GM15510 (cell line): ENCODE results near the gene CPN2.

ENCODE experiments used
- POLR2A ChIP-seq: IDR thresholded peaks from 3 replicates; pipeline ENCODE4 v1.6.1; 2011; ENCODE audit warnings: borderline replicate concordance; ENCODE audit not compliant: insufficient read length; ENCODE audit errors: extremely low read depth

CPN2 gene

GRCh38 chr3:194368918-194369317 lies 17.8 kb upstream of the CPN2 start:
- no peak for TF ChIP-seq POLR2A

GRCh38 chr3:194367992-194368841 lies 17.1 kb upstream of the CPN2 start:
- TF ChIP-seq POLR2A: no peak

DNA sequence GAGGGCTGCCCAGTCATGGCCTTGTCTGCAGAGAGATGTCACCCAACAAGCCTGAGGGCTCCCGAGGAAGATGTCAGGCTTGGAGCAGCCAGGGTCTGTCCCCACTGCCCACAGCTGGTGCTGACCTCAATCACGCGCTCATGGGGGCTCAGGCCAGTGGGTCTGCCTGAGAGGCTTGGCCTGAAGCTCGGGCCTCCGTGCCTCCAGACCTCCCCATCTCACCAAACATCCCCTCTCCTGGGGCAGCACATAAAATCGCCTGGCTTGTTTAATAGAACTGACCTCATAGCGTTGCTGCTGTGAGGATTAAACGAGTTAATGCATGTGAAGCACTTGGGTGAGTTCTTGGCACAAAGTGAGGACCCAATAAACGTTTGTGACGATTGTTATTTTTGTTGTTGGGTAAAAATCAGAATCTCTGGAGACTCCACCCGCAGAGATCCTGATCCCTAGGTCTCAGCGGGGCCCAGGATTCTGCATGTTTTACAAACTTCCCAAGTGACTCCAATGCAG lies 14.9 kb upstream of the CPN2 start:
- no peak for TF ChIP-seq POLR2A

DNA sequence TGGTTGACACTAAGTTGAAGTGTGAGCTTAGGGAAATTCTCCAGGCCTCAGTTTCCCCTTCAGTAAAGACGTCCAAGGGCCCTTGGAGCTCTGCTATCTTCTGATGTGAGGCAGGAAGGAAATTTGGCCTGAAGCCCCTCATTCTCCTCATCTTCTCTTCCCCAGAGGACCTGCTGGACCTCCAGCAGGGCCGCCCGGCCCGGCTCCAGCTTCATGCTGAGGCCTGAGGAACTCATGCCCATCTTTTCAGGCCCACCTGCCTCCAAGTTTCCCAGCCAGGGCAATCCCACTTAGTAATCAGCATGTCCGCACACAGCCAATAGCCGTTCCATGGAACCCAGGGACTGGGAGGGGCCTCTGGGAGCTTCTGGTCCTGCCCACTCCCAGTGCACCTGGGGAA lies 14.4 kb upstream of the CPN2 start:
- no peak for TF ChIP-seq POLR2A

- no peak for TF ChIP-seq POLR2A
These were observed 13.7 kb upstream of the CPN2 start for GRCh38 chr3:194364652-194365434.

DNA sequence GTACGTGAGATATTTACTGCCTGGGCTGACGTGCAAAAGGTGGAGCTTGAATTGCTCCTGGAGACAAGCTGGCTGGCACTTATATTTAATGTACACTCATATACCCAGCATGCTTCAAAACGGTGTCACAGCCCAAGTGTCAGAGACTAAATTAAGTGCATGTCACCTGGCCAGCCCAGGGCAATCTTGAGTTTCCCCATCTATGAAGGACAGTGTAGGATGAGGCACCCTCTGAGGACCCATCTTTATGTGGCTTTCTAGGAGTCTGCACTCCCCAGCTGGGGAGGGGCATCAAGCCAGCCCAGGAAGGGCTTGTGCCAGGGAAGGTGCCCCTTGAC lies 13.2 kb upstream of the CPN2 start:
- TF ChIP-seq POLR2A: no peak

GRCh38 chr3:194360568-194360967 lies 9.4 kb upstream of the CPN2 start:
- TF ChIP-seq POLR2A: no peak

DNA sequence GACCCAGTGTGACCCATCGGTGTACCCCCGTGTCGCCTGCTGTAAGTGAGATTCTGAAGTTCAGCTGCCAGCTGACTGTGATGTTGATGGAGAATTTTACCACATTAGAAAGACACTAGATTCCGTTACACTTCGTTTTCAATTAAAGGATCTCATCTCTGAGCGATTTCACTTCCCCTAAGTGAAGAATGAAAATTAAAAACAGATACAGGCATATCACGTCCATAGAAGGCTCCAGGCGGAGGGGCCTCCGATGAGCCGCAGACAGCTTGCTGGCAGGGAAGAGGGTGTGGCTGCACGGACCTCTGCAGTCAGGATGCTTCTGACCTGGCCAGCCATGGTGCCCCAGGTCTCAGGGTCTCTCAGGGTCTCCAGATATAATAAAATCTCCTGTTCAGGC lies 6.6 kb upstream of the CPN2 start:
- TF ChIP-seq POLR2A: no peak

DNA sequence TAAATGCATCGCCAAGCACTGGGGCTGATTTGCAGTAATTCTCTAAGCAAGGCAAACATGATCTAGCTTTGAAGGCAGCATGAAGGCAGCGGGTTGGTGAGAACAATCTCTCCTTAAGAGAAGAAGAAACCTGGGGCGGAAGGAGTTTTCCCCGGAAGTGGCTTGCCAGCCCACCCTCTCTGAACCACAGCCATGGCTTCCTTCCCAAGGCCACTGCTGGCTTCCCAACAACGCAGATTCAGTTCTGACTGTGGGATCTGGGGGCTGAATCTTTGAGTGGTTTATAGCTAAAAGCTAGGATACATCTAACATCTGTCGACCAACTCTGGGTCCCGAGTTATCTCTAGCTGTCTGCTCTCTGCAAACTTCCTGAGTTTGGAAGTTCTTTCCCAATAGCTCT lies 4.3 kb upstream of the CPN2 start:
- no peak for TF ChIP-seq POLR2A

DNA sequence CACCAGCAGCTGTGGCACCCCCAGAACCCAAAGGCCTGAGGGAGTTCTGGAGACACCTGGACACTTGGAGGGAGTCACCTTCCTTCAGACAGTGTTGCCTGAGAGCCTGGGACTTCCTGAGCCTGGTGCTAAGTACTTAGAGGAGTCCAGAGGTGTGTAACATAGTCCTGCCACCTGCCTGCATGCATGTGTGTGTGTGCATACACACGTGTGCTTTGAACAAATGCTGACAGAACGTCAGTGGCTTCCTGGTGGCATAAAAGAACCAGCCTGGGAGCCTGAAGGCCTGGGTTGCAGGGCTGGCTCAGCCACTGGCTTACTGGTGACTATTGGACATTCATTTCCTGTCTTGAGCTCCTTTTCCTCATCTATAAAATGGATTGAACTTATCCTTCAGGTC lies 3.2 kb upstream of the CPN2 start:
- no peak for TF ChIP-seq POLR2A

DNA sequence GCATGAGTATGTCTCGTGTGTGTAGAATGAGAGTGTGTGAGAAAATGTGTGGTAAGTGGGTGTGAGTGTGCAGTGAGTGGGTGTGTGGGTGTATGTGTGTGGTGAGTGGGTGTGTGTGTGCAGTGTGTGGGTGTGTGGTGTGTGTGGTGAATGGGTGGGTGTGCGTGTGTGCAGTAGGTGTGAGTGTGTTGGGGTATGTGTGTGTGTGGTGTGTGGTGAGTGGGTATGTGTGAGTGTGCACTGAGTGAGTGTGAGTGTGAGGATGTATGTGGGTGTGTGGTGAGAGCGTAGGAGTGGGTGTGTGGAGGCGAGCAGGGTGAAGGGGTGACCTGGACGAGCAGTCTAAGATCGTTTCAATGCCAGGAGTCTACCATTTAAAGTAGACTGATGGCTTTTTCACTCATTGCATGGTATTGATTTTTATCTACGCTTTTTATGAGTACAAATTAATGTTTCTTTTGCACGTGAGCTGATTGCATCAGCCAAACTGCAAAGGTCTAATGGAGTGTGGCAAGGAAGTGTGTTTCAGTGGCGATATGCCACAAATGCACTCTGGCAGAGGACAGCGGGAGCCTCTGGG lies 1.6 kb upstream of the CPN2 start:
- TF ChIP-seq POLR2A: no peak

- no peak for TF ChIP-seq POLR2A
These were observed 916 bp upstream of the CPN2 start for GRCh38 chr3:194351952-194352536.

- no peak for TF ChIP-seq POLR2A
These were observed 429 bp downstream of the CPN2 start for GRCh38 chr3:194350726-194351071.

- TF ChIP-seq POLR2A: no peak
These were observed 2.8 kb downstream of the CPN2 start for GRCh38 chr3:194348354-194348753.

GRCh38 chr3:194346621-194347020 lies 4.5 kb downstream of the CPN2 start:
- TF ChIP-seq POLR2A: no peak
